Peyer's patch (tissue), 4 donors: ENCODE results near the gene WDR7. TPM values are rescaled to one million over a fixed set of nuclear protein-coding genes. Genes with fewer than 3 reads are reported as not detected.

Source experiments
- DNase-seq, 3 donors: peaks; one replicate each; pipeline ENCODE4 v3.0.0-alpha.2; 2017 to 2019
- H3K27ac ChIP-seq, 4 donors: fragments of 200-600 bp; sonication (generic); one replicate each; pipeline ENCODE4 v1.5.1; 2016 to 2019
- H3K27me3 ChIP-seq, 2 donors: fragments of 200-600 bp; sonication (generic); one replicate each; pipeline ENCODE4 v1.5.1; 2019
- H3K36me3 ChIP-seq, 3 donors: fragments of 200-600 bp; sonication (generic); one replicate each; pipeline ENCODE4 v1.5.1; 2016 to 2019
- H3K4me1 ChIP-seq, 4 donors: fragments of 200-600 bp; sonication (generic); one replicate each; pipeline ENCODE4 v1.5.1; 2016 to 2019
- H3K4me3 ChIP-seq, 4 donors: fragments of 200-600 bp; sonication (generic); 1 replicate in 3 of 4; 2 replicates in 1 of 4; pipeline ENCODE4 v1.5.1; 2016 to 2019; ENCODE audit warnings: mild to moderate bottlenecking in 1 of 4
- H3K9me3 ChIP-seq, 4 donors: fragments of 200-600 bp; sonication (generic); one replicate each; pipeline ENCODE4 v1.5.1; 2016 to 2019; ENCODE audit warnings: mild to moderate bottlenecking in 1 of 4
- POLR2A ChIP-seq, 2 donors: fragments of 450-650 bp; IDR thresholded peaks; one replicate each; pipeline ENCODE4 v1.5.1; 2017; ENCODE audit warnings: antibody characterized with exemption in 2 of 2, mild to moderate bottlenecking in 2 of 2, moderate library complexity in 2 of 2
- total RNA-seq, 4 donors: library from RNA; depleted of rRNA; stranded (reverse); fragments of >200 nt; gene quantifications; one replicate each; pipeline ENCODE4 v1.1.0, GENCODE V29; 2016
- TF ChIP-seq, protein P1 (sequence below), 6 experiments: fragments of 450-650 bp in 4 of 6; fragments of 200-600 bp in 2 of 6; sonication (generic) in 1 of 6; IDR thresholded peaks; one replicate each; pipeline ENCODE4 v1.5.1; 2017 to 2019; ENCODE audit warnings: antibody characterized with exemption in 6 of 6, mild to moderate bottlenecking in 3 of 6, moderate library complexity in 1 of 6

WDR7 gene
- total RNA-seq, 4 donors from 2014 or later: 28.0 to 60.2 (median 34.4) TPM

DNA sequence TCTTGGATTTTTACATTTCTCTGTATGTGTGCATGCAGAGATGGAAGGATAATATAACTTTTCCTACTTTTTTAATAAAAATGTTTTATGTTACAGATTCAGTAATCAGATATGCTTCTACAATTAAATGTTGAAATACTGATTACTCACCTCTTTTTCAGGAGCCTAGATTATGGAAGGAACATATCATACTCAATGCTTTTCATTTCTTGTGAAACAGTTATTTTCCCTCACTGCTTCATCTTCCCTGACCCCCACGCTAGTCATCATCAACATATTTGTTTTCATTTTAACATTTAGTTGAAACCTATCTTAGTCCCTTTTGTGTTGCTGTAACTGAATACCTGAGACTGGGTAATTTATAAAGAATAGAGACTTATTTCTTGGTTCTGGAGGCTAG is 190.7 kb downstream of the WDR7 start:
- Histone ChIP-seq H3K4me3 (no peak overlapping the region), H3K27ac (no peak overlapping the region), H3K27me3 (no peaks in the 10 kb centered on the region), H3K4me1 (no peaks in the 10 kb centered on the region), H3K36me3 (no peaks in the 10 kb centered on the region), H3K9me3 (peaks cover 0 to 2% (median 0%) of the 10 kb centered on the region in 4 donors)
- TF ChIP-seq POLR2A (IDR thresholded peaks at IDR 0.05): no peak
- TF ChIP-seq, protein P1, sequence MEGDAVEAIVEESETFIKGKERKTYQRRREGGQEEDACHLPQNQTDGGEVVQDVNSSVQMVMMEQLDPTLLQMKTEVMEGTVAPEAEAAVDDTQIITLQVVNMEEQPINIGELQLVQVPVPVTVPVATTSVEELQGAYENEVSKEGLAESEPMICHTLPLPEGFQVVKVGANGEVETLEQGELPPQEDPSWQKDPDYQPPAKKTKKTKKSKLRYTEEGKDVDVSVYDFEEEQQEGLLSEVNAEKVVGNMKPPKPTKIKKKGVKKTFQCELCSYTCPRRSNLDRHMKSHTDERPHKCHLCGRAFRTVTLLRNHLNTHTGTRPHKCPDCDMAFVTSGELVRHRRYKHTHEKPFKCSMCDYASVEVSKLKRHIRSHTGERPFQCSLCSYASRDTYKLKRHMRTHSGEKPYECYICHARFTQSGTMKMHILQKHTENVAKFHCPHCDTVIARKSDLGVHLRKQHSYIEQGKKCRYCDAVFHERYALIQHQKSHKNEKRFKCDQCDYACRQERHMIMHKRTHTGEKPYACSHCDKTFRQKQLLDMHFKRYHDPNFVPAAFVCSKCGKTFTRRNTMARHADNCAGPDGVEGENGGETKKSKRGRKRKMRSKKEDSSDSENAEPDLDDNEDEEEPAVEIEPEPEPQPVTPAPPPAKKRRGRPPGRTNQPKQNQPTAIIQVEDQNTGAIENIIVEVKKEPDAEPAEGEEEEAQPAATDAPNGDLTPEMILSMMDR (IDR thresholded peaks at IDR 0.05): no peak
- DNase-seq: no peak

DNA sequence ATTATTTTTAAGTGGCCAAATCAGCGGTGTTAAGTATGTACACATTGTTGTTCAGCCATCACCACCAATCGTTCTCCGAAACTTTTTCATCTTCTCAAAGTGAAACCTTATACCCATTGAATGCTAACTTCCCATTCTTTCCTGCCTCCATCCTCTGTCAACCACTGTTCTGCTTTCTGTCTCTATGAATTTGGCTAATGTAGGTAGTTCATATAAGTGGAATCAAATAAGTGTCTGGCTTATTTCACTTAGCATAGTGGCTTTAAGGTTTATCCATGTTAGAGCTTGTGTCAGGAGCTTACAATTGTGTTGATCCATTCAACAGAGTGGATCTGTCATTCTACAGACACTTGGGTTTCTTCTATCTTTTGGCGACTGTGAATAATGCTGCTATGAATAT is 192.1 kb downstream of the WDR7 start:
- Histone ChIP-seq H3K9me3 (peaks cover 0 to 2% (median 0%) of the 10 kb centered on the region in 4 donors), H3K27me3 (no peaks in the 10 kb centered on the region), H3K4me1 (no peaks in the 10 kb centered on the region), H3K27ac (no peak overlapping the region), H3K36me3 (no peaks in the 10 kb centered on the region), H3K4me3 (no peak overlapping the region)
- TF ChIP-seq POLR2A (IDR thresholded peaks at IDR 0.05): no peak
- TF ChIP-seq, protein P1 (IDR thresholded peaks at IDR 0.05): no peak
- DNase-seq: no peak

DNA sequence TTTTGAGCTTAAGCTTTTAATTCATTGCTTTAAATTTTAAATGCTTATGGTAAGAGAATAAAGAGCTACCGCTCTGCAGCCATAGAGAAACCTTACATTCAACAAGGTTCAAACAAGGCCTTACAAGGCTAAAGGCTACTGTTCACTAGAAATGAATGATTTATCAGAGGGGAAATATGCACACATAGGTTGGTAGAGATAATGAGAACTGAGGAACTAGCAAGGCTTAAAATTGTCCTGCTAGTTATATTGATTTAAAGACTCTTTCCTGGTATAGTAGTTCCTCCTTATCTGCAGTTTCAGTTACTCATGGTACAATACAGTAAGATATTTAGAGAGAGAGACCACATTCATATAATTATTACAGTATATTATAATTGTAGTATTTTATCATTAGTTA is 193.4 kb downstream of the WDR7 start:
- Histone ChIP-seq H3K4me3 (no peak overlapping the region), H3K27me3 (no peaks in the 10 kb centered on the region), H3K9me3 (peaks cover 0 to 2% (median 0%) of the 10 kb centered on the region in 4 donors), H3K36me3 (no peaks in the 10 kb centered on the region), H3K4me1 (no peaks in the 10 kb centered on the region), H3K27ac (no peak overlapping the region)
- TF ChIP-seq, protein P1 (IDR thresholded peaks at IDR 0.05): no peak
- TF ChIP-seq POLR2A (IDR thresholded peaks at IDR 0.05): no peak
- DNase-seq: no peak

DNA sequence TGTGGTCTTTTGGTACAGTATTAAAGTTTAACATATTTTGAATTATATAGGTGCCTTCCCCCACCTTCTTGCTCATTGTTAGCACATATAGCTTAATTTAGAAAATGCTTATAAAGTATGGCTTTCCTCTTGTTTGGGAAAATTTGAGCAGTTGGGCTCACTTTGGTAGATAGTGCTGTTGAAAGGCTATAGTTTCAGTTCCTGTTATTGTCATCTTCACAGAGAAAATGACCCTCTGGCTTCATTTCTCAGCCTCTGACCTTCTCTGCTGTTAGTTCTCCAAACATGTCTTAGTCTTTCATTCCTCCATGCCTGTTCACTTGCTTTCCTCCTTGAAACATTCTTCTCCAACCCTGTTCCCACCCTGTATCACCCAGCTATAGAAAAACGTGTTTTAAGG is 200.6 kb downstream of the WDR7 start:
- H3K4me1 ChIP-seq: no peaks in the 10 kb centered on the region
- no peaks in the 10 kb centered on the region for H3K9me3 ChIP-seq
- H3K27ac ChIP-seq: no peak overlapping the region
- no peaks in the 10 kb centered on the region for H3K36me3 ChIP-seq
- H3K27me3 ChIP-seq: no peaks in the 10 kb centered on the region
- no peak overlapping the region for H3K4me3 ChIP-seq
- DNase-seq: no peak
- no peak for TF ChIP-seq POLR2A (IDR thresholded peaks at IDR 0.05)
- TF ChIP-seq, protein P1 (IDR thresholded peaks at IDR 0.05): no peak

DNA sequence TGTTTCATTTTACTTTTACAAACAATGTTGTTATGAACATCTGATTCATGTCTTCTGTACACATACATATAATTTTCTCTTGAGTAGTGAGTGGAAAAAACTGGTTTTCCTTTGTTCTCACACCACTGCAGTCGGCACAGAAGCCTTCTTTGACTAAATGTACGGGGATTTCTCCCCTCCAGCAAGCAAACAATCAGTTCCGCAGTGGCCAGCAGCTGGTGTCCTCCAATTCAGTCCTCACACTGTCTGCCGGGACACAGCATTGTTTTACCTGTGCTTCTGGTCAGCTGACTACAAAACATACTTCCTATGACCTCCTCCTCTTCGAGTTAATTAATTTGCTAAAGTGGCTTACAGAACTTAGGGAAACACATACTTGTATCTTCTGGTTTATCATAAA is 202.8 kb downstream of the WDR7 start:
- no peak for TF ChIP-seq POLR2A (IDR thresholded peaks at IDR 0.05)
- TF ChIP-seq, protein P1 (IDR thresholded peaks at IDR 0.05): no peak
- no peak for DNase-seq
- Histone ChIP-seq H3K27ac (no peak overlapping the region), H3K27me3 (no peaks in the 10 kb centered on the region), H3K4me3 (no peak overlapping the region), H3K9me3 (no peaks in the 10 kb centered on the region), H3K4me1 (no peaks in the 10 kb centered on the region), H3K36me3 (no peaks in the 10 kb centered on the region)

DNA sequence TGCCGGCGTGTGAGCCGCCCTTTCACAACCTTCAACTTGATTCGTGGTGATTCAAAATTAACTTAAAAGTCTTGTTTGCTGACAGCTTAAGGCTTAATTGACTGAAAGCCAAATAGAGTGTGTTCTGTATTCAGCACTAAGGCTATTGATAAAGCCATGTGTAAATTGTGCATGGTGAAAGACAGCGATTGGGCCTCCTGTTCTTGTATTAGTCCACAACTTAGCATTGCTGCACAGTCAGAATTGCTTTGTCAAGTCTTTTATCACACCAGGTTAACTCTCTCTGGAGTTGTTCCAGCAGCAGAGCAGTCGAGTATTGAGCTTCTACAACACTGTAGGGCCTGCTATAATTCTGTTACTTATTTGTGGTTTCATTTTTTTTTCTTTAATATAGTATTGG is 210.1 kb downstream of the WDR7 start:
- Histone ChIP-seq H3K27me3 (no peaks in the 10 kb centered on the region), H3K4me1 (no peaks in the 10 kb centered on the region), H3K4me3 (no peak overlapping the region), H3K36me3 (no peaks in the 10 kb centered on the region), H3K9me3 (no peaks in the 10 kb centered on the region), H3K27ac (no peak overlapping the region)
- DNase-seq: no peak
- TF ChIP-seq, protein P1 (IDR thresholded peaks at IDR 0.05): no peak
- no peak for TF ChIP-seq POLR2A (IDR thresholded peaks at IDR 0.05)
